ENCODE measurements around the gene TBC1D9B. TPM values are rescaled to one million over a fixed set of nuclear protein-coding genes. Genes with fewer than 3 reads are reported as not detected.

The TBC1D9B gene
- total RNA-seq, 1 experiment from 2014 or later, result 44.9 TPM

- Histone ChIP-seq H3K4me3 (ENCODE audit: low read length) (no peak overlapping the region), H3K79me2 (ENCODE audit: low read length) (peaks cover 9% of the 10 kb centered on the region; the same call in 1 of the 2 replicates), H3K9me3 (ENCODE audit: low read length) (no peaks in the 10 kb centered on the region), H3K9me2 (replicated peaks; ENCODE audit: low read length) (no peaks in the 10 kb centered on the region), H3K4me1 (ENCODE audit: insufficient read depth, low read length) (peaks cover 3% of the 10 kb centered on the region; the same call in 1 of the 2 replicates), H2AFZ (ENCODE audit: low read length) (no peak overlapping the region), H3F3A (ENCODE audit: low read length, unreplicated experiment) (no peaks in the 10 kb centered on the region), H4K20me1 (ENCODE audit: low read length) (peaks cover 3% of the 10 kb centered on the region; the same call in 1 of the 2 replicates), H3K9ac (ENCODE audit: low read length) (no peak overlapping the region), H3K27ac (ENCODE audit: low read length) (no peak overlapping the region), H3K36me3 (ENCODE audit: low read depth, low read length) (peaks cover 56% of the 10 kb centered on the region), H3K4me2 (ENCODE audit: low read length) (no peak overlapping the region), H3K27me3 (ENCODE audit: low read length) (no peaks in the 10 kb centered on the region)
- BruUV-seq (replicated peaks), result no TSS peak
- DNase-seq (no peak), ATAC-seq (no peak)
- POLR2A ChIA-PET (ENCODE audit: unreplicated experiment), result no interaction called here
- intact Hi-C loops (cut with micrococcal nuclease), result no loop called here
- no peak for TF ChIP-seq CTCF (conservative IDR thresholded peaks at IDR 0.05; ENCODE audit: low read depth, low read length)
- TF ChIP-seq EZH2 (IDR thresholded peaks at IDR 0.05; ENCODE audit: low read length, unreplicated experiment), result no peak
- no peak for TF ChIP-seq EZH2phosphoT487 (IDR thresholded peaks at IDR 0.05; ENCODE audit: borderline replicate concordance, low read length)
- CTCF ChIA-PET, result no interaction called here
Observed at GRCh38 chr5:179830818-179831468, 76.8 kb downstream of the TBC1D9B start.

GRCh38 chr5:179829732-179830435 lies 77.8 kb downstream of the TBC1D9B start:
- DNase-seq, result no peak
- CTCF ChIA-PET, result no interaction called here
- peaks cover 14% of the 10 kb centered on the region; the same call in 1 of the 2 replicates for H4K20me1 ChIP-seq (ENCODE audit: low read length)
- peaks cover 3% of the 10 kb centered on the region; the same call in 1 of the 2 replicates for H3K4me1 ChIP-seq (ENCODE audit: insufficient read depth, low read length)
- no peak overlapping the region for H3K4me3 ChIP-seq (ENCODE audit: low read length)
- peaks cover 63% of the 10 kb centered on the region for H3K36me3 ChIP-seq (ENCODE audit: low read depth, low read length)
- POLR2A ChIA-PET (ENCODE audit: unreplicated experiment), result no interaction called here
- no peak overlapping the region for H2AFZ ChIP-seq (ENCODE audit: low read length)
- no peaks in the 10 kb centered on the region for H3K9me3 ChIP-seq (ENCODE audit: low read length)
- ATAC-seq, result no peak
- H3K27me3 ChIP-seq (ENCODE audit: low read length), result no peaks in the 10 kb centered on the region
- BruUV-seq (replicated peaks), result no TSS peak
- H3K79me2 ChIP-seq (ENCODE audit: low read length), result peaks cover 19% of the 10 kb centered on the region
- H3K9me2 ChIP-seq (replicated peaks; ENCODE audit: low read length), result no peaks in the 10 kb centered on the region
- no peaks in the 10 kb centered on the region for H3F3A ChIP-seq (ENCODE audit: low read length, unreplicated experiment)
- no peak overlapping the region for H3K27ac ChIP-seq (ENCODE audit: low read length)
- TF ChIP-seq EZH2phosphoT487 (IDR thresholded peaks at IDR 0.05; ENCODE audit: borderline replicate concordance, low read length), result no peak
- TF ChIP-seq CTCF (conservative IDR thresholded peaks at IDR 0.05; ENCODE audit: low read depth, low read length), result no peak
- TF ChIP-seq EZH2 (IDR thresholded peaks at IDR 0.05; ENCODE audit: low read length, unreplicated experiment), result no peak
- no peak overlapping the region for H3K4me2 ChIP-seq (ENCODE audit: low read length)
- no peak overlapping the region for H3K9ac ChIP-seq (ENCODE audit: low read length)
- intact Hi-C loops (cut with micrococcal nuclease), result no loop called here
